Coronary artery (tissue), 2 donors: ENCODE results near the gene MGLL.
A peak's percentile ranks its signal among the peaks of the same experiment; 100 is the strongest.

ENCODE experiments used
- DNase-seq: peaks from one replicate; pipeline ENCODE4 v3.0.0-alpha.2; 2017; ENCODE audit warnings: low spot score
- H3K27ac ChIP-seq, 2 donors: fragments of 200-600 bp; sonication (generic); one replicate each; pipeline ENCODE4 v1.5.1; 2016 to 2019
- H3K4me3 ChIP-seq: fragments of 200-600 bp; sonication (generic); 2 replicates; pipeline ENCODE4 v1.5.1; 2016; ENCODE audit warnings: mild to moderate bottlenecking, moderate library complexity
- TF ChIP-seq, protein P1 (sequence below): fragments of 200-600 bp; sonication (generic); IDR thresholded peaks from one replicate; pipeline ENCODE4 v1.5.1; 2019; ENCODE audit warnings: antibody characterized with exemption

The MGLL gene

DNA sequence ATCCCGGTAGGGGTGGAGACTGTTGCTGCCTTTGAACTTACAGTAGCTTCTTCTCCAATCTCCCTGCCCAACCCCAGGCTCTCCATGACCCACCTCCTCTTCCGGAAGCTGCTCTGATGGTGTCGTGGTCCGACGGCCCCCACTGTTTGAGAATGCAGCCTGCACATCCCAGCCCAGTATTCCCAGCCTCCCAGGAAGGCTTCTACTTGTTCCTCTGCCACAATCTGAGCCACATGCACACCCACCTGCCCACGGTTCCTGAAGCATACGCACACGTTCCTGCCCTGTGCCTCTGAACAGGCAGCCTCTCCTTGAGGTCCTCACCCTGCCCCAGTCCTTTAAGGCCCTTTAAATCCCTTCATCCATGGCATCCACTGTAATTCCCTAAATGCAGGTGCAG is 92.1 kb downstream of the MGLL start:
- no peak for DNase-seq
- TF ChIP-seq, protein P1, sequence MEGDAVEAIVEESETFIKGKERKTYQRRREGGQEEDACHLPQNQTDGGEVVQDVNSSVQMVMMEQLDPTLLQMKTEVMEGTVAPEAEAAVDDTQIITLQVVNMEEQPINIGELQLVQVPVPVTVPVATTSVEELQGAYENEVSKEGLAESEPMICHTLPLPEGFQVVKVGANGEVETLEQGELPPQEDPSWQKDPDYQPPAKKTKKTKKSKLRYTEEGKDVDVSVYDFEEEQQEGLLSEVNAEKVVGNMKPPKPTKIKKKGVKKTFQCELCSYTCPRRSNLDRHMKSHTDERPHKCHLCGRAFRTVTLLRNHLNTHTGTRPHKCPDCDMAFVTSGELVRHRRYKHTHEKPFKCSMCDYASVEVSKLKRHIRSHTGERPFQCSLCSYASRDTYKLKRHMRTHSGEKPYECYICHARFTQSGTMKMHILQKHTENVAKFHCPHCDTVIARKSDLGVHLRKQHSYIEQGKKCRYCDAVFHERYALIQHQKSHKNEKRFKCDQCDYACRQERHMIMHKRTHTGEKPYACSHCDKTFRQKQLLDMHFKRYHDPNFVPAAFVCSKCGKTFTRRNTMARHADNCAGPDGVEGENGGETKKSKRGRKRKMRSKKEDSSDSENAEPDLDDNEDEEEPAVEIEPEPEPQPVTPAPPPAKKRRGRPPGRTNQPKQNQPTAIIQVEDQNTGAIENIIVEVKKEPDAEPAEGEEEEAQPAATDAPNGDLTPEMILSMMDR, result no peak
- Histone ChIP-seq H3K4me3 (no peak overlapping the region), H3K27ac (peak overlapping the region in 1 of 2 donors; percentile 14)

DNA sequence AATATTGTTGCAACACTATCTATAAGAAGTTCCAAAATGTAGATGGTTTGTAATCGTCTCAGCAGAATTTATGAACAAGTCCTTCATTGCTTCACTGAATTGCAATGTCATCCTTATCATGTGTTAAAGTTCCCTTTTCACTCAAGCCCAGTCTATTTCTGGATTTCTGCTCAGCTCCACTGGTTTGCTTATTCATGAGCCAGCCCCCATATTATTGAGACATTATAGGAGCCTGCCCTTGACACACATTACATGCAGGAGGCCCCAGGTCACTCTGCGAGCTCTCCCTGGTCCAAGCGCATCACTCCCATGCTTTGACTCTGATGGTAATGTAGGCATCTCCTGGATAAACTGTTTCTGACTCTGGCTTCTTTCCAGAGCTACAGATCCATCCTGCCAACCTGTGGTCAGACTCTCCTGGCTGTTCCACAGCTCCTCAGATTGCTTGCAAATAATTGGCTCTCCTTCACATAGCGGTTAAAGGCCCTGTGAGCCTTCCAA is 92.7 kb downstream of the MGLL start:
- TF ChIP-seq, protein P1, result no peak
- Histone ChIP-seq H3K27ac (no peak overlapping the region), H3K4me3 (no peak overlapping the region)
- no peak for DNase-seq

DNA sequence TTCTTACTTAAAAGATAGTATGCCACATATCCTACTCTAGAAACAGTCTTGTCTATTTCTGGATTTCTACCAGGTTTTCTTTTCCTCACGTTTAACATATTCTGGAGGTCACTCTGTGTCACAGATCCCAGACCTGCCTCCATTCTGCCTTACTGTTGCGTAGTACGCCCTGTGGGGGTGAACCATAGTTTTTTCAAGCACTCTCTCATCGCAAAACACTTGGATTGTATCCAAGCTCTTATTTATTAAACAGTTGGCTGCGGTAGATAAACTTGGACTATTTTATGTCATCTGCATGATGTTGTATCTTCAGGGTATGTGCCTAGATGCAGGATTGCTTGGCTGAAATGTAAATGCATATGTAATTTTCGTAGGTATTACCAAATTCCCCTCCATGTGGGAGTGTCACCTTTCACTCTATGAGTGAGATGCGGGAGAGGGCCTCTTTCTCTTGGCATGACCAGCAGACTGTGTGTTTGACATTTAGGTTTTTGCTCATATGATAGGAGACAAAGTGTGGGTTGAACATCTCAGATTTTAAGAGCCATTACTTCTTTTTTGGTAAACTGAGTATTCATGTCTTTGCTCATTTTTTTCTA is 93.8 kb downstream of the MGLL start:
- H3K27ac ChIP-seq, result no peak overlapping the region
- DNase-seq, result no peak
- TF ChIP-seq, protein P1, result no peak
- H3K4me3 ChIP-seq, result no peak overlapping the region

DNA sequence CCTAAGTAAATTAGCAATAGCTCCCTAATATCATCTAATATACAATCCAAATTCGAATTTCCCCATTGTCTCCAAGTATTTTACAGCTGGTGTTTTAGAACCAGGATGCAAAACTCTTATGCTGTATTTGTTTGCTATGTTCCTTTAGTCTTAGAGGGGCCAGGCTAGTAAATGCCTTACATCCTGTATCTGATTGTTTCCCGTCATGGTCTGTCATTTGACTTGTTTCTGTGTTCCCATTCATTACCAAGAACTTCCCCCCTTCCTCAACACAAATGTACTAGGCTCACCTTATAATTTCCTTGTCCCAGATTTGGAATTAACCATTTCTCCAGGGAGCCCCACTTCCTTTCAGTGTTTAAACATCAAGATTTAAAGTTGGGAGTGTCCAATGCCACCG is 95.4 kb downstream of the MGLL start:
- TF ChIP-seq, protein P1, result no peak
- no peak for DNase-seq
- Histone ChIP-seq H3K4me3 (no peak overlapping the region), H3K27ac (no peak overlapping the region)

DNA sequence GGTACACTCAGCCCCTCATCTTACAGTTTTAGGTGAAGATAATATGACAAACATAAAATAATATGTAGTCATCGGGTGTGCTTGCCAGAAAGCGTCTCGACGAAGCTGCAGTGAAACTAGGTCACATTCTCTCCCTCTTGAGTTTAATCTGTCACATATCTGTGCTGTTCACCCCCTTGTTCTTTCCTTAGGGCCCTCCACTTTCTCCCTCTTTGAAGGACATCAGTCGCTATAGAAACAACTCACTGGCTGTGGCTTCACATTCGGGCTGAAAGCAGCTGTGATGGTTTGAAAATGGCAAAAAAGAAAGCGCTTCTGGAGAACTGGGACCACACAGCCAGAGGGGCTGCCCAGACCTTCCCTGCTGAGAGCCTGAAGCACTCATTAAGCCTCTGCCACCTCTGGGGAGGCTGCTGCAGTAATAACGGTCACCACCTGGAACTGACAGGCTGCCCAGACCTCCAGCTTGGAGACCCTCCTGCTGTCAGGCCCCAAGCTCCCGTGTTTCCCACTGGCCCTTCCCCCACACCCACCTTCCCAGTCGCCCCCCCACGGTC is 99.2 kb downstream of the MGLL start:
- DNase-seq, result no peak
- no peak overlapping the region for H3K4me3 ChIP-seq
- TF ChIP-seq, protein P1, result no peak
- no peak overlapping the region for H3K27ac ChIP-seq

DNA sequence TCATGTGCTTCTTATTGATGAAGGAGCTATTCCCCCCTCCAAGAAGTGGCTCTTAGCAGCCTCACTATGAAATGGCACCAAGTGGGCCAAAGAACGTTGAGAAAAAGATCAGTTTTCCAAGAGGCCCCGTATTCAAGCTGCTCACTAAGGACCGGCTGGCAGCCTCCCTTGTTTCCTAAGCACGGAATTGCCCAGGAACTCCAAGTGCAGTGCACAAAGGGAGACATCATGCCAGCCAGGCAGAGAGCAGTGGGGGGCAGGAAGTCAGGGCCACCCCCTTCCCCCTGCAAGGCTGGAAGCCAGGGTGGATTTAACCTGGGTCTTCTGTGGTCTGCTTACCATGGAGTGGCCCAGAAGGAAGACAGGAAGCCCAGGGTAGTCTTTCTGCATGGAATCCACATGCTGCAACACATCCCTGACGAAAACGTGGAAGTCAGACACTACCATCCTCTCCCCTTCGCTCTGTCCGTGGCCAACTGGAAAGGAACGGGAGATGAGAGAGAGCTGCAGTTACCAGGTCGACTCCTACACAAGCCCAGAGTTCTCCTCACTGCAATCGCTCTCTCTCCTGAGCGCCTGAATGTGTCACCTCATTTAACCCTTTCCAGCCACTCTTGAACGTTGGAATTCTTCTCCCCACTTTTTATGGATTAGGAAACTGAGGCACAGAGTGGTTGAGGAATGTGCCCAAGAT is 100.1 kb downstream of the MGLL start:
- TF ChIP-seq, protein P1, result no peak
- no peak overlapping the region for H3K27ac ChIP-seq
- DNase-seq, result no peak
- H3K4me3 ChIP-seq, result no peak overlapping the region
